NT2/D1 (cell line): ENCODE data around the gene TOMM40.

ENCODE experiments used
- DNase-seq: peaks from one replicate; pipeline ENCODE4 v3.0.0-alpha.2; 2011; ENCODE audit warnings: low read depth, low spot score
- H3K27me3 ChIP-seq: 2 replicates; pipeline ENCODE4 v1.6.0; 2011; ENCODE audit warnings: mild to moderate bottlenecking; ENCODE audit not compliant: insufficient read length, insufficient read depth
- H3K36me3 ChIP-seq: 2 replicates; pipeline ENCODE4 v1.6.1; 2011; ENCODE audit warnings: mild to moderate bottlenecking, low read length, mixed read lengths; ENCODE audit not compliant: insufficient read depth, insufficient read length
- H3K4me1 ChIP-seq: 2 replicates; pipeline ENCODE4 v1.5.1; 2011; ENCODE audit not compliant: insufficient read depth, insufficient read length
- H3K4me3 ChIP-seq: 2 replicates; pipeline ENCODE4 v1.5.1; 2011; ENCODE audit warnings: low read depth; ENCODE audit not compliant: insufficient read length
- H3K9ac ChIP-seq: 2 replicates; pipeline ENCODE4 v1.6.0; 2011; ENCODE audit warnings: low read depth; ENCODE audit not compliant: insufficient read length
- H3K9me3 ChIP-seq: 2 replicates; pipeline ENCODE4 v1.5.1; 2011; ENCODE audit warnings: mild to moderate bottlenecking, low read length; ENCODE audit not compliant: insufficient read depth
- SUZ12 ChIP-seq: IDR thresholded peaks from 2 replicates; pipeline ENCODE4 v1.6.1; 2011; ENCODE audit not compliant: insufficient read length, insufficient read depth; ENCODE audit errors: extremely low read depth
- YY1 ChIP-seq: IDR thresholded peaks from 2 replicates; pipeline ENCODE4 v1.6.1; 2011; ENCODE audit not compliant: insufficient read length, insufficient read depth
- ZNF274 ChIP-seq: IDR thresholded peaks from 2 replicates; pipeline ENCODE4 v1.6.1; 2011; ENCODE audit warnings: mild to moderate bottlenecking, low read depth, low read length

The TOMM40 gene

DNA sequence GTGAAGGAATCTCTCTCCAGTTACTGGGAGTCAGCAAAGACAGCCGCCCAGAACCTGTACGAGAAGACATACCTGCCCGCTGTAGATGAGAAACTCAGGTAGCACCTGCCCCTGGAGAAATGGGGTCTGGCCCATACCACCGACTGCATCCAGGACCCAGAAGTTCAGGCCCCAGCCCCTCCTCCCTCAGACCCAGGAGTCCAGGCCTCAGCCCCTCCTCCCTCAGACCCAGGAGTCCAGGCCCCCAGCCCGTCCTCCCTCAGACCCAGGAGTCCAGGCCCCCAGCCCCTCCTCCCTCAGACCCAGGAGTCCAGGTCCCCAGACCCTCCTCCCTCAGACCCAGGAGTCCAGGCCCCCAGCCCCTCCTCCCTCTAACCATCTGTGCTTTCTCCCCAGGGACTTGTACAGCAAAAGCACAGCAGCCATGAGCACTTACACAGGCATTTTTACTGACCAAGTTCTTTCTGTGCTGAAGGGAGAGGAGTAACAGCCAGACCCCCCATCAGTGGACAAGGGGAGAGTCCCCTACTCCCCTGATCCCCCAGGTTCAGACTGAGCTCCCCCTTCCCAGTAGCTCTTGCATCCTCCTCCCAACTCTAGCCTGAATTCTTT, 57.8 kb downstream of the TOMM40 start:
- Histone ChIP-seq H3K9me3 (no peaks in the 10 kb centered on the region), H3K4me1 (peaks cover 3% of the 10 kb centered on the region), H3K4me3 (no peak overlapping the region), H3K9ac (no peak overlapping the region), H3K36me3 (no peaks in the 10 kb centered on the region), H3K27me3 (no peaks in the 10 kb centered on the region)
- TF ChIP-seq ZNF274 (no peak), SUZ12 (no peak), YY1 (no peak)
- no peak for DNase-seq

DNA sequence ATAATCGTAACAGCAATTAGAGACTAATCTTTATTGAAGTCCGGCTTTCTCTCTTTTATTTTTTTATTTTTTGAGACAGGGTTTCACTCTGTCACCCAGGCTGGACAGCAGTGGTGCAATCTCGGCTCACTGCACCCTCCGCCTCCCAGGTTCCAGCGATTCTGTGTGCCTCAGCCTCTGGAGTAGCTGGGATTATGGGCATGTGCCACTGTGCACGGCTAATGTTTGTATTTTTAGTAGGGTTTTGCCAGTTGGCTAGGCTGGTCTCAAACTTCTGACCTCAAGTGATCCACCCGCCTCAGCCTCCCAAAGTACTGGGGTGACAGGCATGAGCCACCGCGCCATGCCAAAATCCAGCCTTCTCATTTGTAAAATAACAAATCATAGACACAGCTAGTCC, 58.5 kb downstream of the TOMM40 start:
- Histone ChIP-seq H3K4me3 (no peak overlapping the region), H3K9me3 (no peaks in the 10 kb centered on the region), H3K9ac (no peak overlapping the region), H3K4me1 (peaks cover 3% of the 10 kb centered on the region), H3K36me3 (no peaks in the 10 kb centered on the region), H3K27me3 (no peaks in the 10 kb centered on the region)
- TF ChIP-seq YY1 (no peak), ZNF274 (no peak), SUZ12 (no peak)
- DNase-seq, result no peak

DNA sequence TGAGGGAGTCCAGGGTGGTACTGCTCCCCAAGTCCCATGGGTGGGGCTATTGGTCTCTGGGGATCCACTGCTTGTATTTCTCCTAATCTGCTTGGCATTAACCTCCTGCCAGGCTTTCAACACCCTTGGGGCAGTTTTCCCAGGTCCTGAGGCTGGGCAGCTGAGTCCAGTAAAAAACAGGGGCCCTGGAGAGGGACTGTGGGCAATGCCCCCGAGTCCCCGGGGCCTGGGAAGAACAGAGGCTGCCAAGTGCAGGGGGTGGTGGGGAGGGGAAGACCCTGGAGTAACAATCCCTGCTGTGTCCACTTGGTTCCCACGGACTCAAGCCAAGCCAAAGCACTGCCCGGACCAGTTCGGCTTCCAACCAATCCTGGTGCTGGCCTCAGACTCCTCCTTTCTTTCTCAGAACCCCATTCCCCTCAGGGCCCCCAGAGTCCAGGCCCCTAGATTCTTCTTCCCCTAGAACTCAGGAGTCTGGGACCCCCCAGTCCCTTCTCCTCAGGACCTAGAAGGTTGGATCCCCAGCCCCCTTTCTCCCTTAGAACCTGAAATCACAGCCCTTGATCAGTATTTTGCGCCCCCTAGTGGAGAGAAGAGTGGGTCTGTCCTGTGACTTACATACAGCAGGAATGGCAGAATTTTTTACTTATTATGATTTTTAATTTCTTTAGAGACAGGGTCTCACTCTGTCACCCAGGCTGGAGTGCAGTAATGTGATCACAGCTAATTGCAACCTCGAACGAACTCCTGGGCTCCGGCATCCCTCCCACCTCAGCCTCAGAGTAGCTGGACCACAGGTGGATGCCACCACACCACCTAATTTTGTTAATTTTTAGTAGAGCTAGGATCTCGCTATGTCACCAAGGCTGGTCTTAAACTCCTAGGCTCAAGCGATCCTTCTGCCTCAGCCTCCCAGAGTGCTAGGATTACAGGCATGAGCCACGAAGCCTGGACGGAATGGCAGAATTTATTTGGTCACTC, 60.4 kb downstream of the TOMM40 start:
- Histone ChIP-seq H3K36me3 (no peaks in the 10 kb centered on the region), H3K27me3 (no peaks in the 10 kb centered on the region), H3K4me1 (peaks cover 7% of the 10 kb centered on the region), H3K9me3 (no peaks in the 10 kb centered on the region), H3K4me3 (no peak overlapping the region), H3K9ac (peak overlapping the region; percentile 32)
- peak; percentile 49 for DNase-seq
- TF ChIP-seq YY1, result no peak
